Stimulated activated CD8-positive, alpha-beta memory T cell treated with anti-CD3 and anti-CD28 coated beads, Interleukin-12 subunit alpha, Interleukin-12 subunit beta, amount 100 ng/mL, for 1 hour (primary cell): ENCODE measurements around the gene RGL3.
A peak's percentile ranks its signal among the peaks of the same experiment; 100 is the strongest.
"Not testable (repeated sequence)": the region's sequence is repeated elsewhere in the genome, so short reads cannot be mapped to it uniquely, and the experiment has no call there.

ENCODE experiments used
- DNase-seq: peaks from one replicate; pipeline ENCODE4 v3.0.0-alpha.2; 2020; ENCODE audit warnings: low read depth

RGL3 gene

DNA sequence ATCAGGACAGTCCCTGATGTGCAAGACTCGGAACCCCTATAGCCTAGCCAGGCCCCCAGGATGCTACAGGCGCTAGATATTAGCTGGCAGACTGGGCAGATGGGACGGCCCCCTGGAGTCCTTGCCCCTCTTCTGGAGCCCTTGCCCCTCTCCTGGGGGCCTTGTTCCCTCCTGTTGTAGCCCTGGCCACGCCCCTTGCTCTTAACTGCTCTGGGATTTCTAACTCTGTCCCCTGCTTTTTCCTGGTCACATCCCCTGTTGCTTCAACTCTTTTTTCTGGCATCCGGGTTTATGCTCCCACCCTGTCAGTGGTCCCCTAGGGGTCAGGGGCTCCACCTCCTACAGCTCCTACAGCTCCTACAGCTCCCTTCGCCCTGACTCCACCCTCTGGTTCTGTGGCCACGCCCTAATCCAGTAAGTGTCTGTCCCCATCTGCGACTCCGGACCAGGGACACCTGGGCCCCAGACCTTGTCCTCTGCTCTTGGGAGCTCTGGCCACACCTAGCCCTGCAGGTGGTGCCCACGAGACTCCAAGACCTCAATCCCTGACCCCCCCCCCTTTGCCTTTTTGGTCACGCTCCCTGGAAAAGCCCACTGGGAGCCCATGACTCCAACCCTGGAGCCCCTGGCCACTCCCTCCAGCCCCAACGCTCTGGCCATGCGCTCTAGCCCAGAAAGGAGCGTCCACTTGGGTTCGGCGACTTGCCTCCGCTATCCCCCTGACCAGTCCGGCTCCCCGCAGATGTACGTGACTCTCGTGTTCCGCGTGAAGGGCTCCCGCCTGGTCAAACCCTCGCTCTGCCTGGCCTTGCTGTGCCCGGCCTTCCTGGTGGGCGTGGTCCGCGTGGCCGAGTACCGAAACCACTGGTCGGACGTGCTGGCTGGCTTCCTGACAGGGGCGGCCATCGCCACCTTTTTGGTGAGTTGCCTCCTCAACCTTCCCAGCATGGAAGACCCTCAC lies 57.1 kb downstream of the RGL3 start:
- no peak for DNase-seq

DNA sequence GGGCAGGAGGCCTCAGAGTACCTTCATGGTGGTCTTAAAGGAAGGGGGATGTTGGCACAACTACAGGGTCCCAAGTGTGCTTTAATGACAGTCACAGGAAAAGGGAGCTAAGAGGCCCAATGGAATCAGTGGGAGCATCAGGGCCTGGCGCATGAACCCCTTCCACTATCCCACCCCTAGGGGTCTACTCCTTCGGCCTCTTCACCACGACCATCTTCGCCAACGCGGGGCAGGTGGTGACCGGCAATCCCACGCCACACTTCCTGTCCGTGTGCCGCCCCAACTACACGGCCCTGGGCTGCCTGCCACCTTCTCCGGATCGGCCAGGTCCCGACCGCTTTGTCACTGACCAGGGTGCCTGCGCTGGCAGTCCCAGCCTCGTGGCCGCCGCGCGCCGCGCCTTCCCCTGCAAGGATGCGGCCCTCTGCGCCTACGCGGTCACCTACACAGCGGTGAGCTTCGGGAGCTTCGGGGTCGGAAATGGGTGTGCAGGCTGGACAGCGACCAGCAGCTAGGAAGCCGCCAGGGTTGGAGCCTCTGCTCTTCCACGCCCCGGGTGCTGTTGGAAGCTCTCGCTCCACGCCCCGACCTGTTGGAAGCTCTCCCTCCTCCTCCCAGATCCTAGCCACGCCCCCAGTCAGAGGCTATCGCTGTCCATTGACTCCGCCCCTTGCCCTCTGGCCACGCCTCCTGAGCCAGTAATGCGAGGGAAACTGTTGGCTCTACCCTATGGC lies 57.9 kb downstream of the RGL3 start:
- no peak for DNase-seq

DNA sequence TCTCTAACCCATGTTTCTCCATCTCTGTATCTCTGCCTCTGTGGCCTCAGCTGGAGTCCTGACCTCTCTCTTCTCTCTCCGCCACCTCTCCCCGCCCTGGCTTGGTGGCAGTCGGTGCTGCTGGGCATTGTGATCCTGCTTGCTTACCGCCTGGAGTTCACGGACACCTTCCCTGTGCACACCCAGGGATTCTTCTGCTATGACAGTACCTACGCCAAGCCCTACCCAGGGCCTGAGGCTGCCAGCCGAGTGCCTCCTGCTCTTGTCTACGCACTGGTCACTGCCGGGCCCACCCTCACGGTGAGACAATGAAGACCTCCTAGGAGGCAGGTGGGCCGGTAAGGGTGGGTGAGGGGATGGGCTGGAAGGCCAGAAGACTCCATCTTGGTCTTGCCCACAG lies 59.7 kb downstream of the RGL3 start:
- no peak for DNase-seq

DNA sequence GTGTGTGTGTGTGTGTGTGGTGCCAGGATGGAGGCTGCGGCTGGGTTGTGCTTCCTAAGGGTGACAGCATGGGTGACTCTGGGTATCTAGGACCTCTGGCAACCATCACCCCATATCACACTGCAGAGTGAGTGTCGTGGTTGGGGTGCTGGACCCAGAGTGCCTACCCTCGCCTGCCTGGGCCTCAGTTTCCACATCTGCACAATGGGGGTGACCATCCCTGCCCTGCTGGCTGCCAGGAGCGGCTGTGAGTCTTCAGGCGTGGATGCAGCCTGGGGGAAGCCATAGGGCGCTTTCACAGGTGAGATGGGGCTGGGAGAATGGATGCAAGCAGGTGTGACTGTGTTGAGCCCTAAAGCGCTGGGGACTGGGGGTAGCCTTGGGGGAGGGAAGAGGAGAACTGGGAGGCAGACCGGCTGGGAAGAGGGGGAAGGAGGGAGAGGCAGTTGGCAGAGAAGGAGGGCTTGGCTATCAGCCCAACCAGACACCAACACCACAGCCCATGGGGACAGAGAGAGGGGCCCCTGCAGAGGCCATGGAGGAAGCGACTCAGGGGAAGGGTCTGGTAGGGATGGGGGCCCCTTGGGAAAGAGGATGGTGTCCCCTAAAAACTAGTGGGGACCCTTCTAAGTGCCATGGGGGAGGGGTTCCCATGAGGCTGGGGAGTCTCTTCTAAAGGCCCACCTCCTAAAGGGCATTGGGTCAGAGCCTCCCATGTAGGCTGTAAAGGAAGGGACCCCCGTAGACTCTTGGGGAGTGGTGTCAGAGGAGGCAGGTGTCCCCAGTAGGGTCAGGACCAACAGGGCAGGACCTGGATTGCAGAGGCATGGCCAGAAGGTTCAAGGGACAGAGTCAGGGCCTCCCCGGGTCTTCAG lies 62.2 kb downstream of the RGL3 start:
- no peak for DNase-seq

DNA sequence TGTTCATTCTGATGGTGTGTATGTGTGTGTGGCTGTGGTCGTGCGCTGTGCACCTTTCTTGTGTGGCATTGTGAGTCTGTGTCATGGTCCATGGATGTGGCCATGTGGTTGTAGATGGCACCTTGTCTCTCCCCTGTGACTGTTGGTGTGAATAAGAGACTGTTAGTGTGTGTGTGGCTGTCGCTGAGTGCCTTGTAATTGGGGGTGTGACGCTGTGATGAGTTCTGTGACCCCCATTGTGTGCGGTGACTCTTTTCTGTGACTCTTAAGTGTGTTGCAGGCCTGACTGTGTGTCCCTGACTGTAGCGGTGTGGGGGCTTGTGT lies 63.1 kb downstream of the RGL3 start:
- no peak for DNase-seq

DNA sequence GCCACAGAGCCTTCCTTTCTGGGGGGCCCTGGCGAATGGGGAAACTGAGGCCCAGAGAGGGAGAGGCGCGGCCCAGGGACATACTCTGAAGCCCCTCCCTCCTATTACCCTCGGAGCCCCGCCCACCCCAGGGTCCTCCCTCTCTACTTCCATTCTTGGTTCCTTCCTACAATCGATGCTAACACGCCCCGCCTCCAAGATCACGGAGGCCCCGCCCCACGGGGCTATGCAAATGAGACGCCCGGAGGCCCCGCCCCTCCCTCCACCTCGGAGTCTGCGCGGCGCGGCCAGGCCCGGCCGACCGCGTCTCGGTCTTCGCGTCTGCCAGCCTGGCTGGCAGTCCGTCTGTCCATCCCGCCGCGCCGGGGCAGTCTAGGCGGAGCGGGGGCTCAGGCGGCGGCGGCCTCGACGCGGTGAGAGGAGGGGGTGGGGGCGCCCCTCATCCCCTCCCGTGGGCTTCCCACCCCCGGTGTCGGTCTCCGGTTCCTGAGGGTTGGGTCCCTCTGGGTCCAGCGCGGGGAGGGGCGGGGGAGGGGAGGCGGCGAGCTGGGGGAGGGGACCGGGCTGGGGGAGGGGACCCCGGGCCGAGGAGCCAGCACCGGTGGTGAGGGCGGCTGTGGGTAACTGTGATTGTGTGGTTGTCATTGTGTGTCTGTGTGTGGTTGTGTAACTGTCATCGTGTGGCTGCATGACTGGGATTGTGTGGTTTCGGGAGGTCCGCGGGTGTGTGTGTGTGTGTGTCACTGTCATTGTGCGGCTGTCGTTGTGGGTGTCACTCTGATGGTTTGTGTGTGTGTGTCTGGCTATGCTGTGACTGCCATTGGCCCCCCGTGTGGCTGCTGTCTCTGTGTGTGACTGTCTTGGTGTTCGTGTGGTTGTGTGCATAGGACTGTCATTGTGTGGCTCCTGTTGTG lies 63.7 kb downstream of the RGL3 start, which contains the start of gene PLPPR2:
Gene PLPPR2 (plus strand): TSS at position 273 of the 914 bp plus-strand sequence. CDS start 2,242 bp downstream, outside the sequence.
- peak; percentile 66 for DNase-seq

DNA sequence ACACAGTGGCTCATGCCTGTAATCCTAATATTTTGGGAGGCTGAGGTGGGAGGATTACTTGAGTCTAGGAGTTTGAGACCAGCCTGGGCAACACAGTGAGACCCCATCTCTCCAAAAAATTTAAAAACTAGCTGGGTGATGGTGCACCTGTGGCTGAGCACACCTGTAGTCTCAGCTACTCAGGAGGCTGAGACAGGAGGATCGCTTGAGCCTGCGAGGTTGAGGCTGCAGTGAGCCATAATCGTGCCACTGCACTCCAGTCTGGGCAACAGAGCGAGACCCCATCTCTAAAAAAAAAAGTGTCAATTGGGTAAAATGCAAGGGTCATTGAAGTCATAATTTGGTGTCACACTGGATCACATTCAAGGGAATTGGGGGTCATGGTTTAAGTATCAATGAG lies 65.0 kb downstream of the RGL3 start:
- not testable (repeated sequence) for DNase-seq

DNA sequence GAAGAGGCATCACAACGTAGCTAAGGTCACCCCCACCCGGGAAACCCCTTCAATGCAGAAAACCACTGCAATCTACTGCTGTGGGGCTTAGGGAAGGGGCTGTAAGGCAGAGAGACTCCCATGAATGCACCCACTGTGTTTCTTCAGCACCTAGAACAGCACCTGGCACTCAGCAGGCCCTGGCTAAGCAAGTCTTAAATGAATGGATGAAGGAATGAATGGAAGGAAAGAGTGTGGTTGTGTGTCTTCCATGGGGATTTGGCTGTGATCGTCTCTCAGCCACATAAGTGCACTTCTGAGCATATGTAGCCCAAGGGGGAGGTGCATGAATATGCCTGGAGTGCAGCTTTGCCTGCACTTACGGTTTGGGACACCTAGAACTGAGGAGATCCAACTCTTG lies 69.9 kb downstream of the RGL3 start:
- no peak for DNase-seq

DNA sequence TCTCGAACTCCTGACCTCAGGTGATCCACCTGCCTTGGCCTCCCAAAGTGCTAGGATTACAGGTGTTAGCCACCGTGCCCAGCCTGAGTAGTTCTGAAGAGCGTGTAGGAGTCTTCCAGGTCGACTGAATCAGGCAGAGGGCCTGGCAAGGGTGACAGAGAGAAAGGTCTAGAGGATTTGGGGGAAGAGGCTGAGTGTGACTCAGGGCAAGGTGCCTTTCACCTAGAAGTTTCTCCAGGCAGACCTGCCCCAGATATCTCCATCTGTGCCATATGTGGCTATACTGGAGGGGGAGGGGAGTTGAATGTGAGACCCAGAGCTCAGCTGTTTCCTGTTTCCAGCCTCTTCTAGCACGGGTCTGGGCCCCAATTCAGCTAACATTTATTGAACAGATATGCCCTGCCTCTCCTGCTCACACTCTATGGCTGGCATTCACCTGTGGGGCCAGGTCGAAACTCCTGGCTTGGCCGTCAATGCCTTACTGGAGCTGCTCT lies 71.5 kb downstream of the RGL3 start:
- no peak for DNase-seq

DNA sequence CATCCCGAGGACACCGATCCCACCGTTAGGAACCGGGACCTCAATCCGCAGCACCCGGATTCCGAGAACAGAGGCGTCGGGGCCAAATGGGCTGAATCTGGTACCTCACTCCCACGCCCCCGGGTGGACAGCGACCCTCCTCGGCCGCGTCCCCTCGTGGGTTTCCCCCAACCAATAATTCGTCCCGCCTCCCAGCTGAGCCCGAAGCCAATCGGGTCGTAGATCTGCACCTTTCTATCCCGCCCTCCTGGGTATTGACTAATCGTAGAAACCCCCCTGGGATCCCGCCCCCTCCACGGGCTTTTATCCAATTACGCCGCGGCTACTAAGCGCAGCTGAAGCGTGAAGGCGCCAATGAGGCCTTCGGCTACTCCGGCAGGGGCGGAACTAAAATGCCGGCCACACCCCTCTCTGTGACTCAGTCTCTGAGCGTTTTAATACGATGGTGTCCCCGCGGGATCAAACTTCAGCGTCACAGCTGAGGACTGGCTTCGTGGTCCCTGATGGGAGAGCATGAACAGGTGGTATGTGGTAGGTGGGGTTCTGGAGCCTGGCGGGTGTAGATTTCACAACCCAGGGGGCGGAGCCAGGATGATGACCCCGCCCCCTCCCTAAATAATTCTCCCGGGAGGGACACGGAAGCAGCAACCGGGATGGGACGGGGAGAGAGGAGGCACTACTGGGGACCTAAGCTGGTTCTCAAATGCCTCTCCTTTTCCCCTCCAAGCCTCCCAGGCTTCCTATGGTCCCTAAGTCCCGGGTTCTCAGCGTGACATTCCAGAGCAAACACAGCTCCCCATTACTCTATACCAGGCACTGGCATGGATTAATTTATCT lies 72.8 kb downstream of the RGL3 start, which contains the start of the genes CCDC159 and TMEM205:
Gene CCDC159 (plus strand): TSS at position 416 of the 837 bp plus-strand sequence. CDS start 88 bp downstream, at position 504.
Gene TMEM205 (minus strand): TSS at position 165 of the 837 bp plus-strand sequence. CDS start 649 bp downstream, outside the sequence.
- DNase-seq: peak; percentile 98

DNA sequence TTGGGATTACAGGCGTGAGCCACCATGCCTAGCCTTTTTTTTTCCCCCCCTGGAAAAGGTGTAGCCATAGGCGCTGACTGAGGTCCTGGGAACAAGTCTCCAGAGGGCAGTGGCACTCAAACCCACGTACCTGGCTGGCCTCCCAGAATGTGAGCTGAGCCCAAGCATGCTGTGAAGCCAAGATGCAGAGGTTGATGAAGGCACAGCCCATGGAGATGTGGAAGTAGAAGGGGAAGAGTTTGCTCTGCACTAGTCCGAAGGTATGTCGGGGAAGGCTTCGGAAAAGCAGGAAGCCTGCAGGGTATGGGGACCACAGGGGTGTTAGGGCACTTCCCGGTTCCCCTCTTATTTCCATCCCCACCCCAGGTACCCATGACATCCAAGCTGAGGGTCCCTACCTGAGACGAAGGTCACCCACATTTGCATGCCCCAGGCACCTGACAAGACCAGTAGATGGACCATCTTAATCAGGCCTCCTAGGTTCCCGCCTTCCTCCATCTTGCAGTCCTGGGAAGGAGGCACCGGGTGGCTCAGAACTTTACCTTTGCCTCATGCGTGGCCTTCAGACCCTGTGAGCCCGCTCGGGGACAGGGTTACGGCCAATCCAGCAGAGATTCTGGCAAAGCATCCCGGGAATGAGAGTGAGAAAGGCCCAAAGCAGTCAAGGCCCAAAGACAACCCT lies 73.9 kb downstream of the RGL3 start:
- DNase-seq: no peak
